K562 (cell line): Measurements from ENCODE around the gene TUBA1B. TPM values are rescaled to one million over a fixed set of nuclear protein-coding genes. Genes with fewer than 3 reads are reported as not detected.

Experiments used
- BRD4 ChIP-seq: fragments of 200-600 bp; sonication (generic); IDR thresholded peaks from 2 replicates; pipeline ENCODE4 v1.6.1; 2017; ENCODE audit warnings: inconsistent platforms
- CREB3L1 ChIP-seq: fragments of 450-650 bp; IDR thresholded peaks from 2 replicates; pipeline ENCODE4 v1.6.1; 2014; ENCODE audit warnings: low read depth, mild to moderate bottlenecking, moderate library complexity, borderline replicate concordance
- EP400 ChIP-seq: fragments of 450-650 bp; IDR thresholded peaks from 2 replicates; pipeline ENCODE4 v1.6.1; 2017; ENCODE audit warnings: antibody characterized with exemption, mild to moderate bottlenecking, moderate library complexity
- GATAD2B ChIP-seq: fragments of 450-650 bp; IDR thresholded peaks from 2 replicates; pipeline ENCODE4 v1.6.1; 2017; ENCODE audit warnings: mild to moderate bottlenecking, borderline replicate concordance
- MECOM ChIP-seq: fragments of 250-450 bp; sonication (Bioruptor Pico); IDR thresholded peaks from 2 replicates; pipeline ENCODE4 v1.8.0; 2022; ENCODE audit warnings: inconsistent platforms
- MEIS2 ChIP-seq: fragments of 450-650 bp; IDR thresholded peaks from 2 replicates; pipeline ENCODE4 v1.6.1; 2014; ENCODE audit warnings: mild to moderate bottlenecking; ENCODE audit not compliant: partially characterized antibody
- MYC ChIP-seq, 2 experiments: fragments of 250-450 bp in 1 of 2; sonication (Bioruptor Pico) in 1 of 2; IDR thresholded peaks; 2 replicates each; pipeline versions ENCODE4 v1.5.1 to v1.6.1; 2012 to 2021; ENCODE audit warnings: low read depth in 2 of 2, borderline replicate concordance in 1 of 2, improper control_type of control experiment in 1 of 2, low read length in 1 of 2, mild to moderate bottlenecking in 1 of 2, moderate library complexity in 1 of 2
- POLR2AphosphoS2 ChIP-seq: IDR thresholded peaks from 2 replicates; pipeline ENCODE4 v1.6.1; 2012; ENCODE audit warnings: low read length, improper control_type of control experiment
- RFX5 ChIP-seq: IDR thresholded peaks from 2 replicates; pipeline ENCODE4 v1.6.1; 2011; ENCODE audit warnings: low read depth, mild to moderate bottlenecking, improper control_type of control experiment, low read length
- SRSF7 ChIP-seq: fragments of 200-400 bp; formaldehyde crosslinking; optimal IDR thresholded peaks from 2 replicates; pipeline ENCODE3; 2017; ENCODE audit warnings: mild to moderate bottlenecking, low read depth, low read length
- TBL1XR1 ChIP-seq, 2 experiments: IDR thresholded peaks; 2 replicates each; pipeline ENCODE4 v1.6.1; 2012; ENCODE audit warnings: improper control_type of control experiment in 2 of 2, low read length in 2 of 2, mild to moderate bottlenecking in 1 of 2
- TOE1 ChIP-seq, 2 experiments: fragments of 450-650 bp in 1 of 2; sonication (generic) in 1 of 2; formaldehyde crosslinking in 1 of 2; IDR thresholded peaks; 2 replicates each; pipeline versions ENCODE4 v1.7.1 to v1.8.0; 2016 to 2022; ENCODE audit warnings: borderline replicate concordance in 2 of 2, mild to moderate bottlenecking in 2 of 2, antibody characterized with exemption in 1 of 2, inconsistent platforms in 1 of 2, low read depth in 1 of 2, missing genetic modification reagents in 1 of 2, moderate library complexity in 1 of 2
- ZNF121 ChIP-seq: sonication (generic); formaldehyde crosslinking; conservative IDR thresholded peaks from 2 replicates; pipeline ENCODE4 v1.8.0; 2022; ENCODE audit warnings: missing genetic modification reagents
- ZNF407 ChIP-seq: fragments of 450-650 bp; IDR thresholded peaks from 2 replicates; pipeline ENCODE4 v1.6.1; 2016; ENCODE audit warnings: low read depth
- polyA plus RNA-seq, 8 experiments: library from polyadenylated mRNA; depleted of rRNA in 4 of 8; stranded (reverse) in 5 of 8; unstranded in 3 of 8; fragments of >200 nt; fragmentation: Nextera tagmentation in 2 of 8; fragmentation: Illumina TruSeq in 1 of 8; extraction: Ambion mirVana in 2 of 8; extraction: Trizol in 1 of 8; gene quantifications; 2 replicates each; pipeline versions ENCODE4 v1.2.1 to v1.2.3, GENCODE V29; 2011 to 2014; ENCODE audit warnings: inconsistent platforms in 1 of 8, missing spikeins in 1 of 8
- total RNA-seq, 7 experiments: library from RNA; depleted of rRNA in 6 of 7; stranded (reverse); fragments of >200 nt in 6 of 7; fragmentation: Illumina TruSeq in 2 of 7; extraction: Trizol in 2 of 7; gene quantifications; 2 replicates each; pipeline versions ENCODE4 v1.2.1 to v1.2.3, GENCODE V29; 2011 to 2021; ENCODE audit warnings: low replicate concordance in 1 of 7
- TF ChIP-seq, protein P1 (sequence below): fragments of 200-800 bp; sonication (Bioruptor generic); IDR thresholded peaks from 2 replicates; pipeline ENCODE4 v1.6.1; 2017; ENCODE audit warnings: missing genetic modification characterization, missing compliant biosample characterization

The TUBA1B gene
- total and polyA plus RNA-seq, 9 of the 15 experiments (the other 6 are each of a cell fraction or from before 2014, with no cell fraction given): 2,189 to 4,624 (median 2,628) TPM

GRCh38 chr12:49088150-49088931, 42.9 kb downstream of the TUBA1B start (continued):
- no peak for TF ChIP-seq ZNF407
- peak in 1 of 2 experiments; percentile 71; a peak in 1 of 4 replicates for TF ChIP-seq TBL1XR1 (IDR thresholded peaks at IDR 0.05; ENCODE audit: low read length in 2 of 2)
- TF ChIP-seq EP400: 0 out of 2 replicates have a peak, but pooled peaks have one; percentile 29
- TF ChIP-seq RFX5: no peak
- TF ChIP-seq SRSF7: no peak
- TF ChIP-seq GATAD2B: peak; percentile 45; the same call in 1 of the 2 replicates
- TF ChIP-seq MYC (IDR thresholded peaks at IDR 0.05; ENCODE audit: low read depth, low read length): peak; percentile 82
- no peak for TF ChIP-seq MYC (CRISPR knock-in tag; IDR thresholded peaks at IDR 0.05; ENCODE audit: borderline replicate concordance, low read depth)
- TF ChIP-seq, protein P1, sequence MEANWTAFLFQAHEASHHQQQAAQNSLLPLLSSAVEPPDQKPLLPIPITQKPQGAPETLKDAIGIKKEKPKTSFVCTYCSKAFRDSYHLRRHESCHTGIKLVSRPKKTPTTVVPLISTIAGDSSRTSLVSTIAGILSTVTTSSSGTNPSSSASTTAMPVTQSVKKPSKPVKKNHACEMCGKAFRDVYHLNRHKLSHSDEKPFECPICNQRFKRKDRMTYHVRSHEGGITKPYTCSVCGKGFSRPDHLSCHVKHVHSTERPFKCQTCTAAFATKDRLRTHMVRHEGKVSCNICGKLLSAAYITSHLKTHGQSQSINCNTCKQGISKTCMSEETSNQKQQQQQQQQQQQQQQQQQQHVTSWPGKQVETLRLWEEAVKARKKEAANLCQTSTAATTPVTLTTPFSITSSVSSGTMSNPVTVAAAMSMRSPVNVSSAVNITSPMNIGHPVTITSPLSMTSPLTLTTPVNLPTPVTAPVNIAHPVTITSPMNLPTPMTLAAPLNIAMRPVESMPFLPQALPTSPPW: peak; percentile 41
- no peak for TF ChIP-seq BRD4
- no peak for TF ChIP-seq POLR2AphosphoS2
- TF ChIP-seq MECOM: no peak
- no peak for TF ChIP-seq CREB3L1
- TF ChIP-seq MEIS2: peak; percentile 89
- peak; percentile 62; the same call in 1 of the 2 replicates for TF ChIP-seq TOE1 (IDR thresholded peaks at IDR 0.05; ENCODE audit: borderline replicate concordance)
- no peak for TF ChIP-seq TOE1 (CRISPR knock-in tag; IDR thresholded peaks at IDR 0.05; ENCODE audit: borderline replicate concordance, low read depth)
- TF ChIP-seq ZNF121: no peak
